ENCODE measurements around the gene ZNF783. TPM values are rescaled to one million over a fixed set of nuclear protein-coding genes. Genes with fewer than 3 reads are reported as not detected.

The ZNF783 gene
- total RNA-seq, 1 experiment from 2014 or later = 3.9 TPM

GRCh38 chr7:149291781-149292461 lies 29.9 kb downstream of the ZNF783 start:
- H3K27ac ChIP-seq = no peak overlapping the region
- H3K4me1 ChIP-seq (replicated peaks) = no peaks in the 10 kb centered on the region
- H3K27me3 ChIP-seq (replicated peaks) = no peaks in the 10 kb centered on the region
- no peaks in the 10 kb centered on the region for H3K36me3 ChIP-seq
- no peak overlapping the region for H3K4me3 ChIP-seq
- no peaks in the 10 kb centered on the region for H3K9me3 ChIP-seq (replicated peaks)
- DNase-seq (ENCODE audit: low read depth in 1 of 2, low spot score in 2 of 2) = no peak

GRCh38 chr7:149292462-149292823 lies 30.4 kb downstream of the ZNF783 start:
- Histone ChIP-seq H3K9me3 (replicated peaks) (no peaks in the 10 kb centered on the region), H3K27me3 (replicated peaks) (no peaks in the 10 kb centered on the region), H3K4me3 (no peak overlapping the region), H3K27ac (no peak overlapping the region), H3K4me1 (replicated peaks) (no peaks in the 10 kb centered on the region), H3K36me3 (no peaks in the 10 kb centered on the region)
- DNase-seq (ENCODE audit: low read depth in 1 of 2, low spot score in 2 of 2) = no peak

- Histone ChIP-seq H3K4me3 (no peak overlapping the region), H3K9me3 (replicated peaks) (no peaks in the 10 kb centered on the region), H3K4me1 (replicated peaks) (no peaks in the 10 kb centered on the region), H3K27ac (no peak overlapping the region), H3K27me3 (replicated peaks) (no peaks in the 10 kb centered on the region), H3K36me3 (no peaks in the 10 kb centered on the region)
- DNase-seq (ENCODE audit: low read depth in 1 of 2, low spot score in 2 of 2) = no peak
These were observed 31.3 kb downstream of the ZNF783 start for GRCh38 chr7:149293338-149293737.

- no peak for DNase-seq (ENCODE audit: low read depth in 1 of 2, low spot score in 2 of 2)
These were observed 32.1 kb downstream of the ZNF783 start for GRCh38 chr7:149293946-149294633.

GRCh38 chr7:149294634-149295480 lies 32.9 kb downstream of the ZNF783 start:
- H3K9me3 ChIP-seq (replicated peaks) = no peaks in the 10 kb centered on the region
- H3K27ac ChIP-seq = no peak overlapping the region
- H3K36me3 ChIP-seq = no peaks in the 10 kb centered on the region
- no peak for DNase-seq (ENCODE audit: low read depth in 1 of 2, low spot score in 2 of 2)
- no peaks in the 10 kb centered on the region for H3K4me1 ChIP-seq (replicated peaks)
- no peaks in the 10 kb centered on the region for H3K27me3 ChIP-seq (replicated peaks)
- H3K4me3 ChIP-seq = no peak overlapping the region

More at GRCh38 chr7:149293946-149294633, 32.1 kb downstream of the ZNF783 start:
- H3K9me3 ChIP-seq (replicated peaks) = no peaks in the 10 kb centered on the region
- H3K4me1 ChIP-seq (replicated peaks) = no peaks in the 10 kb centered on the region
- no peaks in the 10 kb centered on the region for H3K36me3 ChIP-seq
- H3K27ac ChIP-seq = no peak overlapping the region
- no peak overlapping the region for H3K4me3 ChIP-seq
- no peaks in the 10 kb centered on the region for H3K27me3 ChIP-seq (replicated peaks)

- H3K9me3 ChIP-seq (replicated peaks) = no peaks in the 10 kb centered on the region
- H3K36me3 ChIP-seq = no peaks in the 10 kb centered on the region
- no peak overlapping the region for H3K27ac ChIP-seq
- no peak overlapping the region for H3K4me3 ChIP-seq
- no peak for DNase-seq (ENCODE audit: low read depth in 1 of 2, low spot score in 2 of 2)
- no peaks in the 10 kb centered on the region for H3K27me3 ChIP-seq (replicated peaks)
- H3K4me1 ChIP-seq (replicated peaks) = no peaks in the 10 kb centered on the region
These were observed 33.5 kb downstream of the ZNF783 start for GRCh38 chr7:149295481-149295850.

- Histone ChIP-seq H3K9me3 (replicated peaks) (no peaks in the 10 kb centered on the region), H3K4me1 (replicated peaks) (no peaks in the 10 kb centered on the region), H3K36me3 (no peaks in the 10 kb centered on the region), H3K27ac (no peak overlapping the region), H3K27me3 (replicated peaks) (no peaks in the 10 kb centered on the region), H3K4me3 (no peak overlapping the region)
- DNase-seq (ENCODE audit: low read depth in 1 of 2, low spot score in 2 of 2) = no peak
These were observed 34.4 kb downstream of the ZNF783 start for GRCh38 chr7:149296368-149296767.

GRCh38 chr7:149297034-149297755 lies 35.2 kb downstream of the ZNF783 start:
- DNase-seq (ENCODE audit: low read depth in 1 of 2, low spot score in 2 of 2) = no peak
- H3K27me3 ChIP-seq (replicated peaks) = no peaks in the 10 kb centered on the region
- no peak overlapping the region for H3K27ac ChIP-seq
- H3K4me3 ChIP-seq = no peak overlapping the region
- H3K9me3 ChIP-seq (replicated peaks) = no peaks in the 10 kb centered on the region
- H3K4me1 ChIP-seq (replicated peaks) = no peaks in the 10 kb centered on the region
- H3K36me3 ChIP-seq = no peaks in the 10 kb centered on the region

- Histone ChIP-seq H3K27me3 (replicated peaks) (no peaks in the 10 kb centered on the region), H3K9me3 (replicated peaks) (no peaks in the 10 kb centered on the region), H3K4me1 (replicated peaks) (no peaks in the 10 kb centered on the region), H3K4me3 (no peak overlapping the region), H3K27ac (no peak overlapping the region), H3K36me3 (no peaks in the 10 kb centered on the region)
- no peak for DNase-seq (ENCODE audit: low read depth in 1 of 2, low spot score in 2 of 2)
These were observed 38.8 kb downstream of the ZNF783 start for GRCh38 chr7:149300620-149301285.

- Histone ChIP-seq H3K4me1 (replicated peaks) (no peaks in the 10 kb centered on the region), H3K4me3 (no peak overlapping the region), H3K27me3 (replicated peaks) (no peaks in the 10 kb centered on the region), H3K9me3 (replicated peaks) (no peaks in the 10 kb centered on the region; the same call in 1 of the 2 replicates), H3K27ac (no peak overlapping the region), H3K36me3 (no peaks in the 10 kb centered on the region)
- DNase-seq (ENCODE audit: low read depth in 1 of 2, low spot score in 2 of 2) = no peak
These were observed 40.2 kb downstream of the ZNF783 start for GRCh38 chr7:149302222-149302621.

GRCh38 chr7:149302865-149303264 lies 40.9 kb downstream of the ZNF783 start:
- DNase-seq (ENCODE audit: low read depth in 1 of 2, low spot score in 2 of 2) = no peak
- no peaks in the 10 kb centered on the region for H3K27me3 ChIP-seq (replicated peaks)
- H3K4me1 ChIP-seq (replicated peaks) = no peaks in the 10 kb centered on the region
- H3K27ac ChIP-seq = no peak overlapping the region
- no peaks in the 10 kb centered on the region; the same call in 1 of the 2 replicates for H3K9me3 ChIP-seq (replicated peaks)
- no peak overlapping the region for H3K4me3 ChIP-seq
- no peaks in the 10 kb centered on the region for H3K36me3 ChIP-seq

GRCh38 chr7:149304006-149304405 lies 42.0 kb downstream of the ZNF783 start:
- H3K9me3 ChIP-seq (replicated peaks) = no peaks in the 10 kb centered on the region; the same call in 1 of the 2 replicates
- H3K36me3 ChIP-seq = no peaks in the 10 kb centered on the region
- H3K27me3 ChIP-seq (replicated peaks) = no peaks in the 10 kb centered on the region
- no peak overlapping the region for H3K27ac ChIP-seq
- H3K4me1 ChIP-seq (replicated peaks) = no peaks in the 10 kb centered on the region
- no peak for DNase-seq (ENCODE audit: low read depth in 1 of 2, low spot score in 2 of 2)
- H3K4me3 ChIP-seq = no peak overlapping the region

GRCh38 chr7:149306854-149307253 lies 44.9 kb downstream of the ZNF783 start:
- H3K27ac ChIP-seq = no peak overlapping the region
- H3K9me3 ChIP-seq (replicated peaks) = no peaks in the 10 kb centered on the region; the same call in 1 of the 2 replicates
- no peaks in the 10 kb centered on the region for H3K36me3 ChIP-seq
- no peak for DNase-seq (ENCODE audit: low read depth in 1 of 2, low spot score in 2 of 2)
- no peaks in the 10 kb centered on the region for H3K4me1 ChIP-seq (replicated peaks)
- H3K4me3 ChIP-seq = no peak overlapping the region
- no peaks in the 10 kb centered on the region for H3K27me3 ChIP-seq (replicated peaks)
